Smooth muscle cell (in vitro differentiated cells): ENCODE measurements around the gene CLCN1. TPM values are rescaled to one million over a fixed set of nuclear protein-coding genes. Genes with fewer than 3 reads are reported as not detected.

Source experiments
- DNase-seq: peaks from one replicate; lab custom pipeline; 2025; ENCODE audit not compliant: unreplicated experiment; lab: John Stamatoyannopoulos, UW
- H2AFZ ChIP-seq: fragments of 200-600 bp; sonication (generic); 2 replicates; pipeline ENCODE4 v1.6.0; 2016; ENCODE audit warnings: antibody characterized with exemption, low read depth, mild to moderate bottlenecking
- H3F3A ChIP-seq: fragments of 200-600 bp; sonication (generic); 2 replicates; pipeline ENCODE4 v1.6.0; 2017; ENCODE audit warnings: antibody characterized with exemption, low read depth
- H3K27ac ChIP-seq: fragments of 200-600 bp; sonication (generic); 2 replicates; pipeline ENCODE4 v1.5.1; 2016; ENCODE audit warnings: low read depth, mild to moderate bottlenecking
- H3K27me3 ChIP-seq: fragments of 200-600 bp; sonication (generic); 2 replicates; pipeline ENCODE4 v1.6.1; 2016; ENCODE audit warnings: low read depth, mild to moderate bottlenecking
- H3K36me3 ChIP-seq: fragments of 200-600 bp; sonication (generic); 2 replicates; pipeline ENCODE4 v1.5.1; 2016; ENCODE audit warnings: low read depth
- H3K4me1 ChIP-seq: fragments of 200-600 bp; sonication (generic); 2 replicates; pipeline ENCODE4 v1.5.1; 2016; ENCODE audit warnings: low read depth
- H3K4me2 ChIP-seq: fragments of 200-600 bp; sonication (generic); 2 replicates; pipeline ENCODE4 v1.6.0; 2016; ENCODE audit warnings: mild to moderate bottlenecking
- H3K4me3 ChIP-seq: fragments of 200-600 bp; sonication (generic); 2 replicates; pipeline ENCODE4 v1.5.1; 2016; ENCODE audit warnings: mild to moderate bottlenecking
- H3K79me2 ChIP-seq: fragments of 200-600 bp; sonication (generic); 2 replicates; pipeline ENCODE4 v1.6.0; 2016; ENCODE audit warnings: low read depth, mild to moderate bottlenecking
- H3K9ac ChIP-seq: fragments of 200-600 bp; sonication (generic); 2 replicates; pipeline ENCODE4 v1.6.0; 2016; ENCODE audit warnings: low read depth
- H3K9me3 ChIP-seq: fragments of 200-600 bp; sonication (generic); replicated peaks from 2 replicates; pipeline ENCODE4 v1.5.1; 2016; ENCODE audit warnings: low read depth
- H4K20me1 ChIP-seq: fragments of 200-600 bp; sonication (generic); 2 replicates; pipeline ENCODE4 v1.6.0; 2016; ENCODE audit warnings: low read depth
- CTCF ChIP-seq: fragments of 200-600 bp; sonication (generic); IDR thresholded peaks from 2 replicates; pipeline ENCODE4 v1.5.1; 2017; ENCODE audit warnings: borderline replicate concordance, mild to moderate bottlenecking, antibody characterized with exemption; ENCODE audit not compliant: insufficient read depth, poor library complexity, severe bottlenecking
- WGBS: methylation state at CpG from one replicate; pipeline ENCODE4 v1.1.7; 2016; ENCODE audit warnings: low lambda C conversion rate; 5-methylcytosine and 5-hydroxymethylcytosine counted together
- polyA plus RNA-seq: library from polyadenylated mRNA; unstranded; fragments of >200 nt; fragmentation: Nextera tagmentation; extraction: Ambion mirVana; gene quantifications from 2 replicates; pipeline ENCODE4 v1.2.1, GENCODE V29; 2016
- total RNA-seq: library from RNA; depleted of rRNA; stranded (reverse); fragments of >200 nt; gene quantifications from 2 replicates; pipeline ENCODE4 v1.2.3, GENCODE V29; 2014

CLCN1 gene
- total and polyA plus RNA-seq, 2 experiments from 2014 or later = not detected

- no peak overlapping the region for H3K27ac ChIP-seq
Observed at GRCh38 chr7:143397710-143398530, 82.0 kb downstream of the CLCN1 start.

GRCh38 chr7:143398616-143399015 is 82.7 kb downstream of the CLCN1 start:
- peaks cover 6% of the 10 kb centered on the region for H4K20me1 ChIP-seq
- H3K27ac ChIP-seq = no peak overlapping the region
- no peak overlapping the region for H3K4me3 ChIP-seq
- H3K9ac ChIP-seq = no peak overlapping the region
- WGBS = 98% methylated on average over 14 of the region's 14 CpGs
- H3K4me2 ChIP-seq = no peak overlapping the region
- H3K9me3 ChIP-seq = no peaks in the 10 kb centered on the region
- no peaks in the 10 kb centered on the region for H3K4me1 ChIP-seq
- no peaks in the 10 kb centered on the region for H3K36me3 ChIP-seq
- no peak overlapping the region for H2AFZ ChIP-seq
- TF ChIP-seq CTCF = no peak
- H3F3A ChIP-seq = peaks cover 2% of the 10 kb centered on the region
- H3K79me2 ChIP-seq = no peaks in the 10 kb centered on the region
- DNase-seq = no peak
- no peaks in the 10 kb centered on the region for H3K27me3 ChIP-seq

More at GRCh38 chr7:143397710-143398530, 82.0 kb downstream of the CLCN1 start:
- Histone ChIP-seq H3K4me1 (no peaks in the 10 kb centered on the region), H3K9ac (no peak overlapping the region), H3K36me3 (no peaks in the 10 kb centered on the region), H2AFZ (no peak overlapping the region), H3K9me3 (no peaks in the 10 kb centered on the region), H3K4me2 (no peak overlapping the region), H3K4me3 (no peak overlapping the region), H3K27me3 (no peaks in the 10 kb centered on the region), H3F3A (peaks cover 4% of the 10 kb centered on the region), H4K20me1 (peaks cover 13% of the 10 kb centered on the region), H3K79me2 (no peaks in the 10 kb centered on the region)
- DNase-seq = no peak
- no peak for TF ChIP-seq CTCF
- 95% methylated on average over 16 of the region's 16 CpGs for WGBS

- Histone ChIP-seq H3K4me1 (no peaks in the 10 kb centered on the region), H3K27me3 (no peaks in the 10 kb centered on the region), H3K9ac (no peak overlapping the region), H3K4me2 (no peak overlapping the region), H3K79me2 (no peaks in the 10 kb centered on the region), H4K20me1 (peaks cover under 1% of the 10 kb centered on the region), H3K9me3 (no peaks in the 10 kb centered on the region), H2AFZ (no peak overlapping the region), H3K36me3 (no peaks in the 10 kb centered on the region), H3K27ac (no peak overlapping the region), H3F3A (no peaks in the 10 kb centered on the region), H3K4me3 (no peak overlapping the region)
- DNase-seq = no peak
- TF ChIP-seq CTCF = no peak
- 97% methylated on average over 8 of the region's 8 CpGs for WGBS
Observed at GRCh38 chr7:143399151-143399550, 83.2 kb downstream of the CLCN1 start.

GRCh38 chr7:143399642-143400041 is 83.7 kb downstream of the CLCN1 start:
- Histone ChIP-seq H3K4me2 (no peak overlapping the region), H3K4me1 (no peaks in the 10 kb centered on the region), H3K27me3 (no peaks in the 10 kb centered on the region), H2AFZ (no peak overlapping the region), H3K9me3 (no peaks in the 10 kb centered on the region), H3F3A (no peaks in the 10 kb centered on the region), H3K79me2 (no peaks in the 10 kb centered on the region), H3K4me3 (no peak overlapping the region), H3K9ac (no peak overlapping the region), H3K27ac (no peak overlapping the region), H4K20me1 (no peaks in the 10 kb centered on the region), H3K36me3 (no peaks in the 10 kb centered on the region)
- WGBS = 97% methylated on average over 20 of the region's 20 CpGs
- DNase-seq = no peak
- no peak for TF ChIP-seq CTCF
